Fibroblast of skin of right quadriceps (primary cell): ENCODE measurements around the gene SPG11.
"Not testable (repeated sequence)": the region's sequence is repeated elsewhere in the genome, so short reads cannot be mapped to it uniquely, and the experiment has no call there.

Experiments
- DNase-seq: peaks from one replicate; pipeline ENCODE4 v3.0.0-alpha.2; 2013

The SPG11 gene

GRCh38 chr15:44663410-44664308 lies at the start of gene SPG11:
TSS of gene SPG11 (minus strand) at chr15:44663662. CDS start at chr15:44663647, 15 bp downstream.
- DNase-seq, result peak; percentile 97

- peak; percentile 82 for DNase-seq
Observed at GRCh38 chr15:44712346-44713005, 49.0 kb upstream of the SPG11 start.

GRCh38 chr15:44711743-44712345 lies 48.4 kb upstream of the SPG11 start:
- peak; percentile 30 for DNase-seq

DNA sequence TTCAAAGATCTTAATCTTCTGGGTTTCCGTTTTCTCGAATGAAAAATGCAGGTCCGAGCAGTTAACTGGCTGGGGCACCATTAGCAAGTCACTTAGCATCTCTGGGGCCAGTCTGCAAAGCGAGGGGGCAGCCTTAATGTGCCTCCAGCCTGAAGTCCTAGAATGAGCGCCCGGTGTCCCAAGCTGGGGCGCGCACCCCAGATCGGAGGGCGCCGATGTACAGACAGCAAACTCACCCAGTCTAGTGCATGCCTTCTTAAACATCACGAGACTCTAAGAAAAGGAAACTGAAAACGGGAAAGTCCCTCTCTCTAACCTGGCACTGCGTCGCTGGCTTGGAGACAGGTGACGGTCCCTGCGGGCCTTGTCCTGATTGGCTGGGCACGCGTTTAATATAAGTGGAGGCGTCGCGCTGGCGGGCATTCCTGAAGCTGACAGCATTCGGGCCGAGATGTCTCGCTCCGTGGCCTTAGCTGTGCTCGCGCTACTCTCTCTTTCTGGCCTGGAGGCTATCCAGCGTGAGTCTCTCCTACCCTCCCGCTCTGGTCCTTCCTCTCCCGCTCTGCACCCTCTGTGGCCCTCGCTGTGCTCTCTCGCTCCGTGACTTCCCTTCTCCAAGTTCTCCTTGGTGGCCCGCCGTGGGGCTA lies 47.8 kb upstream of the SPG11 start, which contains the start of the genes B2M and PATL2:
B2M (plus strand) TSS at position 422 of the 647 bp plus-strand sequence; CDS start at position 452, 30 bp downstream.
PATL2 (minus strand) TSS at position 228 of the 647 bp plus-strand sequence. CDS start 34,833 bp downstream, outside the sequence.
- DNase-seq, result peak; percentile 96

DNA sequence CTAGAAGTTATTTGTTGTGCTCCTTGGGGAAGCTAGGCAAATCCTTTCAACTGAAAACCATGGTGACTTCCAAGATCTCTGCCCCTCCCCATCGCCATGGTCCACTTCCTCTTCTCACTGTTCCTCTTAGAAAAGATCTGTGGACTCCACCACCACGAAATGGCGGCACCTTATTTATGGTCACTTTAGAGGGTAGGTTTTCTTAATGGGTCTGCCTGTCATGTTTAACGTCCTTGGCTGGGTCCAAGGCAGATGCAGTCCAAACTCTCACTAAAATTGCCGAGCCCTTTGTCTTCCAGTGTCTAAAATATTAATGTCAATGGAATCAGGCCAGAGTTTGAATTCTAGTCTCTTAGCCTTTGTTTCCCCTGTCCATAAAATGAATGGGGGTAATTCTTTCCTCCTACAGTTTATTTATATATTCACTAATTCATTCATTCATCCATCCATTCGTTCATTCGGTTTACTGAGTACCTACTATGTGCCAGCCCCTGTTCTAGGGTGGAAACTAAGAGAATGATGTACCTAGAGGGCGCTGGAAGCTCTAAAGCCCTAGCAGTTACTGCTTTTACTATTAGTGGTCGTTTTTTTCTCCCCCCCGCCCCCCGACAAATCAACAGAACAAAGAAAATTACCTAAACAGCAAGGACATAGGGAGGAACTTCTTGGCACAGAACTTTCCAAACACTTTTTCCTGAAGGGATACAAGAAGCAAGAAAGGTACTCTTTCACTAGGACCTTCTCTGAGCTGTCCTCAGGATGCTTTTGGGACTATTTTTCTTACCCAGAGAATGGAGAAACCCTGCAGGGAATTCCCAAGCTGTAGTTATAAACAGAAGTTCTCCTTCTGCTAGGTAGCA lies 47.0 kb upstream of the SPG11 start:
- DNase-seq, result peak; percentile 20

DNA sequence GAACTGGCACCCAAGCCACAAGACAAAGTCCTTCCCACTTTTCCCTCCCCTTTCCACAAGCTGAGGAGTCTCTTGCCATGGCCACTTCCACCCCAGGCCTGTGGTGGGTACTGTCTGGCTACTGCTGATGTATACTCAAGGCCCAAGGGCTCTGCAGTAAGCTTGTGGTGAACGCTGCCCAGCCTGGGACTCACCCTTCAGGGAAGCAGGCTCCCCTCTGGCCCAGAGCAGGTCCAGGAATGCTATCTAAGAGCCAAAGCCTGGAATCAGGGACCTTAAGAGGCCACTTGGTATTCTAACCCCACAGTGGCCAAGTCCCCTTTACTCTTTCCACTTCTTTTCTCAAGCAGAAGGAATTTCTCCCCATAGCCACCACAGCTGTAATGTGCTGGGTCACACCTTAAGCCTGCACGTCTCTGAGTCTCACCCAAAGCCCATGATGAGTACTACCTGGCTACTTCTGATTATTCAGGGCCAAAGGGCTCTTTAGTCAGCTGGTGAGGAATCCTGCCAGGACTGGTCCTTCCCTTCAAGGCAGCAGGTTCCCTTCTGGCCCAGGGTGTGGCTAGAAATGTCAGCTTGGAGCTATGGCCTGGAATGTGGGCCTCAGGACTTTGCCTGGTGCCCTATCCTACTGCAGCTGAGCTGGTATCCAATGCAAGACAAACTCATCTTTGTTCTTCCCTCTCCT lies 43.6 kb upstream of the SPG11 start:
- DNase-seq, result no peak

- no peak for DNase-seq
Observed at GRCh38 chr15:44706401-44706800, 42.9 kb upstream of the SPG11 start.

GRCh38 chr15:44705986-44706385 lies 42.5 kb upstream of the SPG11 start:
- DNase-seq, result no peak

- DNase-seq, result not testable (repeated sequence)
Observed at GRCh38 chr15:44700676-44701075, 37.2 kb upstream of the SPG11 start.

DNA sequence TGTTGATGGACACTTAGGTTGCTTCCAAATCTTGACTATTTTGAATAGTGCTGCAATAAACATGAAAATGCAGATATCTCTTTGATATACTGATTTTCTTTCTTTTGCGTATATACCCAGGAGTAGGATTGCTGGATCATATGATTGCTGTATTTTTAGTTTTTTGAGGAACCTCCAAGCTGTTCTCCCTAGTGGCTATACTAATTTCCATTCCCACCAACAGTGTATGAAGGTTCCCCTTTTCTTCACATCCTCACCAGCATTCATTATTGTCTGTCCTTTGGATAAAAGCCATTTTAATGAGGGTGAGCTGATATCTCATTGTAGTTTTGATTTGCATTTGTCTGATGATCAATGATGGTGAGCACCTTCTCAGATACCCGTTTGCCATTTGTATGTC lies 35.2 kb upstream of the SPG11 start:
- DNase-seq, result no peak

DNA sequence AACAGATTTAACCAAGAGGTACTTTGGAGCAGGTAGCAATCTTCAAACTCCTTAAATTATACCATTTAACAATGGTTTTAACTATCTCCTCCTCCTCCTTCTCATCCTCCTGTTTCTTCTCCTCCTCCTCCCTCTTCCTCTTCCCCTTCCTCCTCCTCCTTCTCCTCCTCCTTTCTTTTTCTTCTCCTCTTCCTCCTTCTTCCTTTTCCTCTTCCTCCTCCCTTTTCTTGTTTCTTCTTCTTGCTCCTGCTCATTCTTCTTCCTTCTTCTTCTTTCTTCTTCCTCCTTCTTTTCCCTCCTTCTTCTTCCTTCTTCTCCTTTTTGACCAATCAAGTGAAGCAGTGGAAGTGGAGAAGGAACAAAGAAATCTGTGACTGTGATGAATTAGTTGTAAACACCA lies 33.6 kb upstream of the SPG11 start:
- no peak for DNase-seq

DNA sequence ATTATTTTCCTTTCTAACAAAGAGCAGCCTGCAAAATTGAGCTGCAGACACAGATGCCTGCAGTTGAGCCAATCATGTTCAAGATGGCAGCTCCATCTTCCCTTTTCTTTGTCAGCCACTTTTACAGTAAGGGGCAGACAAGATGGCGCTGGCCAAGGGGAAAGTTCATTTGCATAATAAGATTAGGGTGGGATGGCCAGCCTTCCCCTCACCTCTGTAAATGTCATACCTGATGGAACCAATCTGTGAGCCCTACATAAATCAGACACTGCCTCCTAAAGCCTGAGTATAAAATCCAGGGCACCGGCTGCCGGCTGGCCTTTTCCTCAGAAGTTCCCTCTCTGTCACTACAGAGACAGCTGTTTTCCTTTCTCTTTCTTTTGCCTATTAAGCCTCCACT lies 31.8 kb upstream of the SPG11 start:
- DNase-seq, result no peak

- DNase-seq, result peak; percentile 14
Observed at GRCh38 chr15:44694416-44694815, 31.0 kb upstream of the SPG11 start.

DNA sequence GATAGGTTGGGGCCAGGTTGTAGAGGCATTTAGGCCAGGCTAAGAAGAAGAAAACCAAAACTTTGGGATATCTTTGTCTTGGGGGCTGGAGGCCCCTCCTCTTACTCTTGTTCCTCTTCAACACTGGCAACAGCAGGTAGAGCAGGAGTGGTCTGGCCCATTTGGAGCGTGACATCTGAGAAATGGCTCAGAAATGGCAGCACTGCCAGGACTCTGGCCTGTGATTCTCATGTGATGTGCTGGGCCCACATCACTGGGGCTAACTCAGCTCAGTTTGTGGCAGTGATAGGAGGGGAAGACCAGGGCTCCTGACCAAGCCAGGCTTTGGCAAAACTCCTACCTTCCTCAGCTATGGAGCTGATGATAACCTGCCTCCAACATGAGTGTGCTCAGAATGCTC lies 29.2 kb upstream of the SPG11 start:
- no peak for DNase-seq

- not testable (repeated sequence) for DNase-seq
Observed at GRCh38 chr15:44690245-44690644, 26.8 kb upstream of the SPG11 start.

- DNase-seq, result not testable (repeated sequence)
Observed at GRCh38 chr15:44689318-44689717, 25.9 kb upstream of the SPG11 start.

- peak; percentile 17 for DNase-seq
Observed at GRCh38 chr15:44682809-44683682, 19.6 kb upstream of the SPG11 start.

- DNase-seq, result no peak
Observed at GRCh38 chr15:44682211-44682610, 18.7 kb upstream of the SPG11 start.

DNA sequence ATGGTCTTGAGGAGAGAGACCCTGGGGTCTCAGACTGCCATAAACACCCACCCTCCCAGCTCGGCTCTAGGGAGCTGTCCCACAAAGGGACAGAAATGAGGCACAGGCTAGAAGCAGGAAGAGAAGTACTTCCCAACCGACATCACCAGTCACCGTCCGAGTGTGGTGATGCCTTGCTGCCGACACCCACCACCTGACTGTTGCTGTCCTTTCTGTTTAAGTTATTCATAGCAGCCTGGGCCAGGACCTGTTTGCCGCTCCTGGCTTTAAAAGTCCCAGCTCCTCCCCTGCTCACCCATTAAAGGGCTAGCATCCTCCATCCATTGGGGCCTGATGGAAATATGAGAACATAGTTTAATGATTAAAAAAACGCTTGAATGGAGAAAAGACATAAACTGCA lies 13.2 kb upstream of the SPG11 start:
- no peak for DNase-seq

- DNase-seq, result no peak
Observed at GRCh38 chr15:44675911-44676310, 12.4 kb upstream of the SPG11 start.
